Epithelial cell of prostate (primary cell): ENCODE data around the gene RPL14.
A peak's percentile ranks its signal among the peaks of the same experiment; 100 is the strongest.
"Not testable (repeated sequence)": the region's sequence is repeated elsewhere in the genome, so short reads cannot be mapped to it uniquely, and the experiment has no call there.

Experiments
- DNase-seq: peaks from one replicate; pipeline ENCODE4 v3.0.0-alpha.2; 2011; ENCODE audit warnings: low read depth, low spot score
- H3K27ac ChIP-seq: fragments of 450-650 bp; 2 replicates; pipeline ENCODE4 v1.5.1; 2017; ENCODE audit warnings: mild to moderate bottlenecking

RPL14 gene

DNA sequence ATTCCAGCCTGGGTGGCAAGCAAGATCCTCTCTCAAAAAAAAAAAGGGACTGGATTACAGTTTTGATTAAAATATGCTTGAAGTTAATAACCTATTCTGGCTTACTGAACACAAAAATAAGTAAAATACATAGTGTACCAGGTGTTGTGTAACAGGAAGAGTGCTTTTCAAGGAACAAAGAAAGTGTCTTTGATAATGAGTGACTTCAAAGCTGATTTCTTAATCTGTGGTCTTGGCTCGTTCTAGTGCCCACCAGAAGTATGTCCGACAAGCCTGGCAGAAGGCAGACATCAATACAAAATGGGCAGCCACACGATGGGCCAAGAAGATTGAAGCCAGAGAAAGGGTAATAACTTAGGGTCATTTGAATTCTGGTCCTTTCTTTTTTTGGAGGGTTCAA, 4.0 kb downstream of the RPL14 start:
- peak overlapping the region; percentile 51 for H3K27ac ChIP-seq
- DNase-seq, result no peak

DNA sequence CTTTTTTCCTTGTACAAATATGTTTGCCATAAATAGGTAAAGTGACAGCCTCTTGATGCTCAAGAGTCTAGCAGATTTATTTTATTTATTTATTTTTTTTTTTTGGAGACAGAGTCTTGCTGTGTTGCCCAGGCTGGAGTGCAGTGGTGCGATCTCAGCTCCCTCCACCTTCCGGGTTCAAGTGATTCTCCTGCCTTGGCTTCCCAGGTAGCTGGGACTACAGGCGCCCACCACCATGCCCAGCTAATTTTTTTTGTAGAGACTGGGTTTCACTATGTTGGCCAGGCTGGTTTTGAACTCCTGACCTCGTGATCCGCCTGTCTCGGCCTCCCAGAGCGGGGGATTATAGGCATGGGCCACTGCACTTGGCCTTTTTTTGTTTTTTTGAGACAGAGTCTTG, 5.7 kb downstream of the RPL14 start:
- not testable (repeated sequence) for H3K27ac ChIP-seq, DNase-seq

DNA sequence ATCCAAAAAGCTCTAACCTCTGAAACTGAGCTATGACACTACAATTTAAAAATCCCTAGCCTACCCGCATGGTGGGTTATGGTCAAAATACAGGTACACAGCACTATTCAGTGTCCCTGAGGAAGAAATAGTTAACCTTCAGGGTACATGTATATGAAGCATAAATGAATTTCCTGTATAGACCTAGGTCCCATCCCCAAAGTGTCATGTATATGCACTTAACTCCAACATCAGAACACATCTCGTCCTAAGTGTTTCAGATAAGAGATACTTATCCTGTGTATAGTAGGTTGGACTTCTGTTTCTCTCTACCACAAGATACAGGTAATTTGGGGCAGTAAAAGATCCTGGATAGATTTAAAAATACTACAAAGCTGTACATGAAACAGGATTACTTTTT, 6.4 kb downstream of the RPL14 start:
- DNase-seq, result no peak
- H3K27ac ChIP-seq, result no peak overlapping the region

DNA sequence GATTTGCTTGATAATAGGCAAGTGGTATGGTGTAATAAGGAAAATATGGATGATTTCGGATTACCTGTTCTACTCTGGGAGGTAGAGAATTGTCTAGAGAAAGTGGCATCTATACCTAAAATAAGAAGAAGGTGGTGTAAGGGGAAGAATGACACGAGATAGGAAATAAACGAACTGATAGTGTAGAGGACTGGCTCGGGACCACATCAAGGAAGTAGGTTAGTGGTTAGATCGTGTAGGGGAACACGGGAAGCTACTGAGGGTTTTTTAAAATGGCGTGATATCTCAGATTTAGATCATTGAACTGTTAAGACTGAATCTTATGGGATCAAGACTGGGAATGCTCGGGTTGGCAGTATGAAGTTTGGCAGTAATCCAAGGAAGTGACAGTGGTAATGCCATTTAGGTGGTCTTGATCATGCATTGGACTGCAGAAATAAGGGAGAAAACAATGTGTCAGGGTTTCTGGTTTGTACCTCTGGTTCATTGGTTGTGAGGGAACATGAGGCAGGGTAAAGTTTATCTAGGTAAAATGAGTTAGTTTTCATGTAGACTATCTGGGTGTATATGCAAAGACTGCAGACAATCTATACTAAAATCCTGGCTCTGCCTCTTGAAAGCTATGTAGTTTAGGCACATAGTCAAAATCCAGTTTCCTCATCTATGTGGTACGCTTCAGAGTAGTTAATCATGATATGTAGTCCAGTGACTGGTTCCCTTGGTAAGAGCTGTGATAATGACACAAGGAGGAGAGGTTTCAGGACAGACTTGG, 7.4 kb downstream of the RPL14 start:
- no peak for DNase-seq
- no peak overlapping the region for H3K27ac ChIP-seq

DNA sequence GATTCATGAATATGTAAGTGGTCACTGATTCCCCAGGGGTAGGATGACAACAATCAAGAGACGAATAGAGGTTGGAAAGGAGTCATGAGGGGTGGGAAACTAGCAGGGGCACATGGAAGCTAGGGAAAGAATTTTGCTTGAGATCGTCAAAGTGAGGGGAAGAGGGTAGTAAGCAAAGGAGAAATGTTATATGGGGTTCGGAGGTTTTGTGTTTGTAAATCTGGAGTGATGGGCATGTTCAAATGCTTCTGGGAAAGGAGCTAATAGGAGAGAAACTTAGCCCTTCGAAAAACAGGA, 7.9 kb downstream of the RPL14 start:
- no peak overlapping the region for H3K27ac ChIP-seq
- no peak for DNase-seq

DNA sequence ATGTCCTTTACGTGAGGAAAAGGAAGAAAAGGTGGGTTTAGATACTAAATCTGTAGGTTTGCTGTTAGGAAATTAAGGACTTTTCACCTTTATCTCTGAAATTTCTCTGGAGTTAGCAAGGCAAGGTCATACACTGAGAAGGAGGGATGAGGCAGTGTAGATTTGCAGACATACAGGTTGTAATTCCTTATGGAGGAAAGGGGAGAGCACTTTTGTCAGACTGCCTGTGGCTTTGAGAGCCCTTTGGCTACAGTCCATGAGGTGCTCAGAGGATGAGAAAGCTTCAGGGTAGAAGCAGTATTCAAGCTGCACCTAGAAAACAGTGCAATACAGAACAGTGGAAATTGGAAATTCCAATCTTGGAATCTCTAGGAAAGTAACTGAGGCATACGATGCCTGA, 8.3 kb downstream of the RPL14 start:
- DNase-seq, result no peak
- H3K27ac ChIP-seq, result no peak overlapping the region

DNA sequence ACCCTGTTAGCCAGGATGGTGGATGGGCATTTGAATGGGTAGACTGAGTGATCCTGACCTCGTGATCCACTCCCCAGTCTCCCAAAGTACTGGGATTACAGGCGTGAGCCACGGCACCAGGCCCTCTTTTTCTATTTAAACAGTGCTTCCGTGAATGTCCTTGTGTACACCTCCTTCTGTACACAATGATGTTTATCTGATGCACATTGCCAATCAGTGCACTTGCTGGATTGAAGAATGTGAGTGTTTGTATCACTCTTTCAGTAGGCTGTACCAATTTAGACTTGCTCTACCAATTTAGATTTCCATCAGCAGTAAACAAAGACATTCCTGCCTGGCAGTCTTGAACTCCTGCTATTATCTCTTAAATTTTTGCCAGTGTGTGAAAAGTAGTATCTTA, 10.9 kb downstream of the RPL14 start:
- H3K27ac ChIP-seq, result no peak overlapping the region
- DNase-seq, result no peak

DNA sequence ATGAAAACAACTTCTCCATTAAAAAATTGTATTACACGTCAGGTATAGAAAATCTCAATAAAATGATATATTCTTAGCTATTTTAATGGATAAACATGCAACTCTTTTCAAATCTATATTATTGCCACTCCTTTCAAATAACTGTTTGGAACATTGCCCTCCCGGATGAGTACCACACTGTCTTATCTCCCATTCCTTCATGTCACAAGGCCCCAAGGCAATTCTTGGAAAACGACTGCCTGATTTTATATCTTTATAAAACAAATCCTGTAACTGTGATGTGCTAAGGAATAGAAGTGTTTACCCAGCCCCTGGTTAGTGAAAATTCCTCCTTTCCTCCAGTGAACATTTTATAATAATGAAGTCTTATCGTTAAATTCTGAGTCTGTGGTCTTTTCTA, 13.6 kb downstream of the RPL14 start:
- no peak overlapping the region for H3K27ac ChIP-seq
- DNase-seq, result no peak

DNA sequence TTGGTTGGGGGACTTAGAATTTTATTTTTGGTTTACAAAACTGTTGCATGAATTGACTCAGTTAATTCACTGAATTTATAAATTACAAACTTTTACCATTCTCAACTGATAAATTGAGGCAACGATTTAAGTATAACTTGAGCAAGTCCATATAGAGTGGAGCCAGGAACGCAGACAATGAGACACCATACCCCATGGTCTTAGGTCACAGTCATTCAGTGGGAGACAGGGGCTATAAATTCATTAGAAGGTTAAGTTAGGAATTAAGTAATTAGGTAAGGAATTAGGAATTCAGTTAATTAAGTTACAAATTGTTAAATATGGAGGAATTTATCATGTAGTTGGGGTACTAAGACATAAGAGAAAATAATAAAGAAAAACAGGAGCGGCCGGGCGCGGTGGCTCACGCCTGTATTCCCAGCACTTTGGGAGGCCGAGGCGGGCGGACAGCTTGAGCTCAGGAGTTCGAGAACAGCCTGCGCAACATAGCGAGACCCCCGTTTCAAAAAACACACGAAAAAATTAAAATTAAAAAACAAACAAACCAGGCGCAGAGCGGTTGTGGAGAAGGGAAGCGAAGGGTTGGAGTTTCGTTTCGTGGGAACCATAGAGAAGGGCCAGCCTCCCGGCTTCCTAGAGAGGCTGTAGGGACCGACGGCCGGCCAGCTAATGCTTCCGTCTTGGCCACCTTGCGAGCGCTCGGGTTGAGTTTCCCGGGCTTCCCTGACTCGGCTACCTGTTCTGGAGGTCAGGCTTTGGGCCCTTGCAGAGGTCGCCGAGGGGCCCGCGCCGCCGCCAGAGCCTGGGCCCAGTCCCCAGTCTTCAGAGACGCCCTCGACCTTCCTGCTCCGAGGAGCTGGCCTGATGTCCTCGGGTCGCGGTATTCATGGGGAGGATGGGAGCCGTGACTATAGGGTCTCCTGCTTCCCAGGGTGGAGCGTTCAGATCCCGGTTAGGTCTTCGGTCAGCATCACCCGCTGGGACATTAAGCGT, 19.6 kb downstream of the RPL14 start, which contains the start of gene ZNF619:
Gene ZNF619, plus strand, starts transcription at position 645 of the 993 bp plus-strand sequence. CDS start 858 bp downstream, outside the sequence.
- no peak within 1 kb of the TSS for H3K27ac ChIP-seq
- DNase-seq, result peak; percentile 6

DNA sequence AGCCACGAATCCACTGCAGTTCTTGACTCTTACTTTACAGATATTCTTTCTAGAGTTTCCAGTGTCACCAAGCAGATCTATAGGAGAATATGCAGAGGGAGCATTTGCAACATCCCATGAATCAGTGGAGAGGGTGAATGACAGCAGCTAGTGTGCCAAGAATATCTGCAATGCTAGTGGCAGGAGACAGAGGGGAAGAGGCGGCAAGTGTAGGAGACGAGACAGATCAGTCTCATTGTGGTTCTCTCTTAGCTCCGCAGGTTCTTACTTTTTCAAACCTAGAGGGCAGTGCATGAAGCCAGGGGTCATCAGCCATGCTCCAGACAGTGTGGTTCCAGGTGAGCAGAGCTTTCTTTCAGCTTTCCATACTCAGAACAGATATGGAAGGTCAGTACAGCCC, 20.5 kb downstream of the RPL14 start:
- no peak overlapping the region for H3K27ac ChIP-seq

DNA sequence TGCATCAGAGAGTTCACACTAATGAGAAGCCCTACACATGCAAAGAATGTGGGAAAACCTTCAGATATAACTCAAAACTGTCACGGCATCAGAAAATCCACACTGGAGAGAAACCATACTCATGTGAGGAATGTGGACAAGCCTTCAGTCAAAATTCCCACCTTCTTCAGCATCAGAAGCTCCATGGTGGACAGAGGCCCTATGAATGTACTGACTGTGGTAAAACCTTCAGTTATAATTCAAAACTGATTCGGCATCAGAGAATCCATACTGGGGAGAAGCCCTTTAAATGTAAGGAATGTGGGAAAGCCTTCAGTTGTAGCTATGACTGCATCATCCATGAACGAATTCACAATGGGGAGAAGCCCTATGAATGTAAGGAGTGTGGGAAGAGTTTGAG, 30.0 kb downstream of the RPL14 start:
- H3K27ac ChIP-seq, result no peak overlapping the region
- no peak for DNase-seq

More for the DNA sequence above, 20.5 kb downstream of the RPL14 start:
- DNase-seq, result no peak

DNA sequence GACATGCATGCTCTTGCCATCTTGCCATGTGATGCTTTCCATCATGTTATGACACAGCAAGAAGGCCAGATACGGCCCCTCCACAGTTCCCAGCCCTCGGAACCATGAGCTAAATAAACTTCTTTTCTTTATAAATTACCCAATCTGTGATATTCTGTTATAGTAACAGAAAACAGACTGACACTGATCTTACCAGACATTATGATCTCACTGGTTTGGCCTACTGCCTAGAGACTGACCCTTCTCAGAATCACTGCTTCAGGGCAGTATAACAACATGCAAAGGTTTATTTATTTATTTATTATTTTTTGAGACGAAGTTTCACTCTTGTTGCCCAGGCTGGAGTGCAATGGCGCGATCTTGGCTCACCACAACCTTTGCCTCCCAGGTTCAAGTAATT, 33.8 kb downstream of the RPL14 start:
- no peak overlapping the region for H3K27ac ChIP-seq
- DNase-seq, result no peak

DNA sequence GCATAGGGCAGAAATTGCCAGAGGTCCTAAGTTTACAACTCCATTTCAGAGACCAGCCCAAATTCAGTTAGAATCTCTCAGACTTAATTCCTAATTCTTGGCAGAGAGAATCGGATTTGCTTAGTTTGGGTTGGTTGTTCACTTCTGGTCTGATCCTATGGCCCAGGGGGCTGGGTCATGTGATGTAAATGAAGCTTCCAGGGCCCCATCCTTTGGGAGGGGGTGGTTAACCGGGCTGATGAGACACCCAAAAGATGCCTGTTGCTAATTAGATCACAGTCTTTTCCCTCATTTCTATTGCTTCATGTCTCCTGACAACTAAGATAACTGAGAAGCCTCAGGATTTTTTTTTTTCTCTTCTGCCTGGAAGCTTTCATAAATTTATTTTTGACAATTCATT, 37.6 kb downstream of the RPL14 start:
- no peak overlapping the region for H3K27ac ChIP-seq
- DNase-seq, result no peak

DNA sequence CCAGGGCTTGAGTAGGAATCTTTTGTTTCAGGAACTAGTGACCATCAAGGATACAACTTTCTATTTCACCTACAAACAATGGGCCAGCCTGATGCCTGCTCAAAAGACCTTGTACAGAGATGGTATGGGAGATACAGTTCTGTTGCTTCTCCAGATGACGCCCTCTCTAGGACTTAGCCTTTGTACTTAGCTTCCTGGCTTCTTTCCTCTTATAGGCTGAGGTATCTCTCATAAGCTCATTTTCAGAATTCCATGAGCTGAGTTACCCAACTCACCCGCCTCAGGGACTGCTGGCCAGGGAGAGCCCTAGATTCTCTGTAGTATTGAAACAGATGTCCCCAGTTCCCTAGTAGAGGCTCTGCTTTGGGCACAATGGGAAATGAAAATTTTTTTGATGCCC, 40.1 kb downstream of the RPL14 start:
- H3K27ac ChIP-seq, result no peak overlapping the region
- no peak for DNase-seq

DNA sequence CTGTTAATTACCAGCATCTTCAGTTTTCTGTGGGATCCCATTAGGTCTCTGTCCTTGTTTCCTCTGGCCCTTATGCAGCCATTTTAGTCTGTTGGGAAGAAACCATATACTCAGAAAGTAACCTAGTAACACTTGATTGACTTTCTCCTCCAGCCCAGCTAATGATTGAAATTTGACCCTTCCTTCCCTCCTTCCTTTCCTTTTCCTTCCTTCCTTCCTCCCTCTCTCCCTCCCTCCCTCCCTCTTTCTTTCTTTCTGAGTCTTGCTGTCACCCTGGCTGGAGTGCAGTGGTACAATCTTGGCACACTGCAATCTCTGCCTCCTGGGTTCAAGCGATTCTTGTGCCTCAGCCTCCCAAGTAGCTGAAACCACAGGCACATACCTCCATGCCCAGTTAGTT, 42.8 kb downstream of the RPL14 start:
- no peak overlapping the region for H3K27ac ChIP-seq
- no peak for DNase-seq

DNA sequence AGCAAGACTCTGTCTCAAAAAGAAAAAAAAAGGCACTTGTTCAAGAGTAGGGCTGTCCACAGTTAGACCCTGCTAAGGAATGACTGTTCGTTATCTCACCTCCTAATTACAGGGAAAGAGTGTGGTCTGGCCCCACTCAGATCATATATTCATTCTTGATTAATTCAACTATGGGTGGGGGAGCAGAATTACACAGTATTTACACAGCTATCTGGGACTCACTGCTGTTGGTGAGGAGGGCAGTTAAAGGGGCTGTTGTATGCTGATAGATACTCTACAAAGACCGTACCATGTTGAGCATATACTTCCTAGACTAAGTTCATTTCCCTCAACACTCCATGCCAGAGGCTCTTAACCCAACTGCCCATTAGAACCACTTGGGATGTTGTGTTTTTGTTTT, 44.9 kb downstream of the RPL14 start:
- no peak for DNase-seq

DNA sequence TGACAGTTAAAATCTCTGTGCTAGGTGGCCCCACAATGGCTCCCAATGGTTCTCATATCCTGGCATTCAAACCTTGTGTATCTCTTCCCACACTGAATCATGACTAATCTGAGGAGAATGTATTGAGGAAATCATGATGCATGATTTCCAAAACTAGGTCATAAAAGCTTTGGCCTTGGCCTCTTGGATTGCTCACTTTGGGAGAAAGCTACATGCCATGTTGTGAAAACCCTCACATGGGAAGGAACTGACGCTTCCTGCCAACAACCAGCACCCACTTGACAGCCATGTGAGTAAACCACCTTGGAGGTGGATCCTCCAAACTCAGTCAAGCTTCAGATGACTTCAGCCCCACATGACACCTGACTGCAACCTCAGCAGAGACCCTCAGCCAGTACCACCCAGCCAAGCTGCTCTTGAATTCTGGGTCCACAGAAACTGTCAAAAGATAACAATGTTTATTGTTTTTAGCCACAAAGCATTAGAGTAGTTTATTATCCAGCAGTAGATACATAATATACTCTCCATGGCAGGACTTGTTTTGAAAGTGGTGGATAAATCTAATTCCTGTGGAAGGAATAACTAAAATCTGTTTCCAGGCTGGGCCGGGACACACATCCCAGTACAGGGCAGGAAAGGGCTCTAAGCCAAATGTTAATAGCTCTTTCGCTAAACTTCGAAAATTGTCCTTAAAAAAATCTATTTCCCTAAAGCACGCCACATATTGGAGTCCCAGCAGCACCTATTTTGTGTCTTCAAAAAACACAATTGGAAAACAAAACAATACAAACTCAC, 47.7 kb downstream of the RPL14 start:
- peak overlapping the region; percentile 56 for H3K27ac ChIP-seq
- DNase-seq, result peak; percentile 96

More for the DNA sequence above, 44.9 kb downstream of the RPL14 start:
- H3K27ac ChIP-seq, result no peak overlapping the region

DNA sequence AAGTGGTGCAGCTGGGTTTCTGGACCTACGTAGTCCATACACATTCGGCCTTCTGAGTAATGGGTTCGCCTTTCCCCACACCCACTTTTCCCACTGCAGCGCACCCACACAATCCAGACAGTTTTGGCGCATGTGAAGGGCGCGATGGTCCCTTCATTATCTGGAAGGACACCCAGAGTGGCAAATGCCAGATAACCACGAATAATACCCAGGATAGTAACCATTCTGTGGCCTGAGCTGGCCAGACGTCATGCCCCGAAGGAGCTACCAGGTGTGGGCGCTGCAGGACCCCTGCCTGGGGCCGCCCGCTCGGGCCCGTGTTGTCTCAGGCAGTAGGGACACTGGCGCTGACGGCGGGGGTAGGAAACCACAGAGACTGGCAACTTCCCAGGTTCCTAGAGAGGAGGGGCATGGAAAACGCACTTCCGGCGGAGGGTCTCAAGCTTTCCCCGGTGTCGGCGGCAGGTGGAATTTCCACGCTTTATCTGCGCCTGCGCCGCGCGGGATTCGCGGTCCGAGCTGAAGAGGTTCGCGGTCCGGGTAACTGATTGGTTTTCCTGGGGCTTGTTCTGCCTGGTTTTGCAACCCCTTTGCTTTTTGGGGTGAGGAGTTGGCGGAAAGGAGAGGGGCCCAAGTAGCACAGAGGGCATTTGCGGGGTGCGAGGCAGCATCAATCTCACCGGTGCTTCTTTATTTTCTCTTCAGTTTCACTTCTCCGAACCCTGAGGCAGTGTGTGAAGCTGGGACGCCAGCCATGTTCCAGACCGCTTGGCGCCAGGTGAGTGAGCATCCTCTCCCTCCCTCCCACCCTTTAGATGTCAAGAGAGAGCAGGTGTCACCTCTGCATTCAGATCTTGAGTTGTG, 48.7 kb downstream of the RPL14 start, which contains the start of gene ZNF620:
Gene ZNF620, plus strand, starts transcription at position 441 of the 864 bp plus-strand sequence. Its CDS starts 314 bp downstream, at position 755.
- no peak for DNase-seq
- H3K27ac ChIP-seq, result peak within 1 kb of the TSS; percentile 56

DNA sequence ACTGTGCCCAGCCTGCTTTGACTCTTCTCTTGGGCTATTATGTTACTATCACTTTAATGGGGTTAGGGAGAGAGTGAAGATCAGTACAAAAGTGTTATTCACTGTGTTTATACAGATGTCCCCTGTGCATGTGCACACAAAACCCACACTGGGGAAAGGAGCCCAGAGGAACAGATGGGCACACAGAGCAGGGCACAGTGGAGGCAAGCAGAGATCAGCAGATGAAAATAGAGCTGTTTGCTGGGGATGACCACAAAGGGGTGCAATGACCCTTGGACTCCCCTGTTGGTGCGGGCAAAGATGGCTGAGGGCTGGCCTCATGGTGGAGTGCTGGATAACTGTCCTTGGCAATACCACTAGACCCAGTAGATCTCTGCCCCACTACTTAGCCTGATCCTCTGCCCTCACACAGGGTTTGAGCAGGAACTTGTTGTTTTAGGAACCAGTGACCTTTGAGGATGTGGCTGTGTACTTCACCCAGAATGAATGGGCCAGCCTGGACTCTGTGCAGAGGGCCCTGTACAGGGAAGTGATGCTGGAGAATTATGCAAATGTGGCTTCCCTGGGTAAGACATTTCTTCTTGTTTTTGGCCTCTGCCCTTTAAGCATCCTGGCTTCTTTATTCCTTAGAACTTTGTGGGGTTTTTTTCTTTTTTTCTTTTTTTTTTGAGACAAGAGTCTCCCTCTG, 54.0 kb downstream of the RPL14 start:
- DNase-seq, result no peak
- H3K27ac ChIP-seq, result no peak overlapping the region
